Measurements from ENCODE around the gene ZNF791.
"Not testable (repeated sequence)": the region's sequence is repeated elsewhere in the genome, so short reads cannot be mapped to it uniquely, and the experiment has no call there.

Gene ZNF791

DNA sequence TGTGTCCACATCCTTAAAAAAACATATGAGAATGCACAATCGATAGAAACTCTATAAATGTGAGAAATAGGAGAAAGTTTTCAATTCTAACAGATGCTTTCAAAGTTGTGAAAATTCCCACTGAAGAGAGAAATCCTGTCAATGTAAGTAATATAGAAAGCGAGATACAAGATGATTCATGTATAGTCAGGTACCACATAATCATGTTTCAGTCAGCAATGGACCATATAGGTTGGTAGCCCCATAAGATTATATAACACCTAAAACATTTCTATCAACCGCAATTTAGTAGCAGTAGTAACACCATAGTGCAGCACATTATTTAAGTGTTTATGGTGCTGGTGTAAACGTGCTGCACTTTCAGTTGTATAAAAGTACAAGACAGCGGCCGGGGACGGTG is 18.5 kb downstream of the ZNF791 start:
- no peak for DNase-seq

DNA sequence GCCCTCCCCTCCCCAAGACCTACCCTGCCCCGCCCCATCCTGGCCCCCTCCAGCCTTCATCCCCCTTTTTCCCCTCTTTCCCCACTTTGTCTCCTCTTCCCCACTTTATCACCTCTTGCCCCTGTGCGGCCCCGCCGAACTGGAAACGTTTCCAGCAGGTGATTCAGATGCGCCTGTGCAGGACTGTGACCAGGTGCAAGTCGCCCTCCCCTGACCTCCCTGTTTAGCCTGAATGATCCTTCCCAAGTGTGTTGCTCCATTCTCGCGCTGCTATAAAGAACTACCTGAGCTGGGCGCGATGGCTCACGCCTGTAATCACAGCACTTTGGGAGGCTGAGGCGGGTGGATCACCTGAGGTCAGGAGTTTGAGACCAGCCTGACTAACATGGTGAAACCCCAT is 25.9 kb downstream of the ZNF791 start:
- no peak for DNase-seq

DNA sequence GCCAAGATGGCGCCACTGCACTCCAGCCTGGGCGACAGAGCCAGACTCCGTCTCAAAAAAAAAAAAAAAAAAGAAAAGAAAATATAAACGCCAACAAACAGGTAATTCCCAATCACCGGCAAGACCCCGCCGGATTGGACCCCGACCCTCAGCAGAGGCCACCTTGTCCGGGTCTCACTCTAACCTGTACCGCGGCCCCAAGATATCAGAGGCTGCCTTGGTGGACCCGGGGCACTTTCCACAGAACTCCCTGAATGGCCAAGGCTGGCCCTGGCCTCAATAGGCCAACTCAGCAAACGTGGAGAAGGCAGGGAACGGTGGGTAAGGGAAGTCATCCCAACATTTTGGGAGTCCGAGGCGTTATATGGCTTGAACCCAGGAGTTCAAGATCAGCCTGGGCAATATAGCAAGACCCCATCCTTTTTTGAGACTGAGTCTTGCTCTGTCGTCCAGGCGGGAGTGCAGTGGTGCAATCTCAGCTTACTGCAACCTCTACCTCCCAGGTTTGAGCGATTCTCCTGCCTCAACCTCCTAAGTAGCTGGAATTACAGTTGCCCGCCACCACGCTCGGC is 28.0 kb downstream of the ZNF791 start:
- DNase-seq, result no peak

DNA sequence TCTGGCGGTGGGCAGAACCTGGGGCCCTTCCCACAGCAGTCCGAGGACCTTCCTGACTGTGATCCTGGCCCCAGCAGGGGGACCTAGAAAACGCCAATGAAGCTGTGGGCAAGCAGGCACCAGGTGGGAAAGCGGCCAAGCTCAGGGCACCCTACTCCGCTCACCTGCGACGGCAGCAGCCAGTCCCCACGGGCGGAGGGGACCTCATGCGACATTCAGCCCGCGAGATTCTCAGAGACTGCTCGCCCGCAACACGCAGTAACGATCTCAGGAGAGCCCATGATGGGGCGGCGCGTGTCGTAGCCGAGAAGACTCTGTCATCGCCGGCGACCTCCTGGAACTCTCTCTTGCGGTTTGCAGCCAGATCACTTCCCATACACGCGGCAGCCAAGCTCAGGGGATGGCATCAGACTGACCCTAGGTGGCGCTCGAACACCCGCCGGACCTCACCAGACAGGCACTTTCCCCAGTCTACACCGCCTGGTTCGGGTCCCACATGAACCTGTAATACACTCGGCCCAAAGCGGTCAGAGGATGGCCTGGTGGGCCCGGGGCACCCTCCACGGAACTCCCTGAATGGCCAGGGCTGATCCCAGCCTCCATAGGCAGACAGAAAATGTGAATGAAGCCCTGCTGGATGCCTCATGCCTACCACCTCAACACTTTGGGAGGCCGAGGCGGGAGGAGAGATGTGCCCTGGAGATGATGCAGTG is 29.3 kb downstream of the ZNF791 start:
- DNase-seq, result peak; percentile 85

DNA sequence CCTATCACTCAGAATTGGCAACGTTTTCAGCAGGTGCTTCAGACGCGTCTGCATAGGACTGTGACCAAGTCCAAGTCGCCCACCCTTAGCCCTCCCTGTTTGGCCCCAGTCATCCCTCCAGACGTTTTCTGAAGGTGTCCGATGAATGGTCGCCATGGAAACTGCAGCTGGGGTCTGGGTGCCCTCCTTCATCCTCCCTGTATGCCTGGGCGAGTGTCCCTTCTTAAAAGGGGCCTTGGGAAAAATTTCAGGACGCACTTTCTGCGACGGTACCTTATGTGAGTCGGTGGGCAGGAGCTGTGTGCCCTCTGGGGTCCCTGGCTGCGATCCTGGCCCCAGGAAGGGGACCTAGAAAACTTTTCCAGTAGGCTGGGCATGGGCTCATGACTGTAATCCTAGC is 30.7 kb downstream of the ZNF791 start:
- DNase-seq, result no peak

DNA sequence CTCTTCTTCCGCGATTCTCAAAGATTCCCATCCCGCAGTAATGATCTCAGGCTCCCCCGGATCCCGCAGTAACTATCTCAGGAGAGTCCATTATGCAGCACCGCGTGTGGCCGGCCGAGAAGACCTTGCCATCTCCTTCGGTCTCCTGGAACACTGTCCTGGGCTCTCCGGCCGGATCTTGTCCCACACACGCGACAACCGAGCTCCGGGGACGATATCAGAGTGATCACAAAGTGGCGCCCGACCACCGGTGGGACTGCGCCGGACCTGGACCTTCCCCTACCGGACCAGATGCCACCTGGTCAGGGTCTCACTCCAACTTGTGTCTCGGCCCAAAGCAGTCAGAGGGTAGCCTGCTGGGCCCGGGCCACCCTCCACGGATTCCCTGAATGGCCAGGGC is 31.8 kb downstream of the ZNF791 start:
- DNase-seq, result no peak

DNA sequence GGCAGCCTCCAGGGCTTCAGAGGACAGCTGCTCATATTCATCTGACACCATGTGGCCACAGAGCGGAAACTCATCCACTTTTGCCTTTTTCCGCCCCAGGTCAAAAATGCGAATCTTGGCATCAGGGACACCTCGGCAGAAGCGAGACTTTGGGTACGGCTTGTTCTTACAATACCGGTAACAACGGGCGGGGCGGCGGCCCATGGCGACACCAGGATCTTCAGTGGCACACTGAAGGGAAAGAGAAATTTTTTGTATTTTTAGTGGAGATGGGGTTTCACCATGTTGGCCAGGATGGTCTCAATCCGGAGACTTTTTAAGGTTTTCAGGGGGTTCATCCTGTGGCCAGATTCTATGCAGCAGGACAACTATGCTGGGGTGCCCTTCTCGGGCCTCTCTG is 33.0 kb downstream of the ZNF791 start:
- DNase-seq, result not testable (repeated sequence)

DNA sequence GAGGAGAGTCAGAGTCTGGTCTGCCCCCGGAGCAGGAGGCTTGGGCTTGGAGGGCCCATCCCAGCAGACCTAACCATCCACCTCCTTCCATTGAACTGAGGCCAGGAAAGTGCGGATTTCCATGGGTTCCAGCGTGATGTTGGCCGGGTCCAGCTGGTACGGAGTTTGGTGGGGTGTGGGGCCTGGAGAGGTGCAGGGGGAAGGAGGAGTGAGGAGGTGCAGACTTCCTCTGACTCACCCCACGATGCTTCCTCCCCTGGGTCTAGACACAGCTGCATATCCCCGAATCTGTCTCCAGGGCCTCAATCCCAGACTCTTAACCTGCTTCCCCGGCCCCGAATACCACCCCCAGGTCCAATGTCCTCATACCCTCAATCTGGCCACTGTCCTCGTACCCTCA is 35.8 kb downstream of the ZNF791 start:
- no peak for DNase-seq

DNA sequence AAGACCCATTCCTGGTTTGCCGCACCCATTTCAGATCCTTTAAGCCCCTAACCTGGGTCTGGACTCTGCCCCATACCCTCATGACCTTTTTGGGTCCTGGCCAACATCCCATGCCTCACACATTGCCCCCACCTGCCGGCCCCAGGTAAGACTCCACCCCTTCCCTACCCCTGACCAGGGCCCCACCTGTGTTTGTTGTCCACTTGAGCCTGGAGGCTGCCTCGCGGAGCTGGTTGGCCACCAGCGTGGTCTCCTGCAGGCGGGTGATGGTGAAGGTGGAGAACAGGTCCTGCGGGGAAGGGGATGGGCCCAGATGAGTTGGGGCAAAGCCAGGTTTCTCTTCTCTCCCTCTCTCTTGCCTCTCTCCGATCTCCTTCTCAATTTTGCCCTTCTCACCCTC is 36.3 kb downstream of the ZNF791 start:
- DNase-seq, result no peak

DNA sequence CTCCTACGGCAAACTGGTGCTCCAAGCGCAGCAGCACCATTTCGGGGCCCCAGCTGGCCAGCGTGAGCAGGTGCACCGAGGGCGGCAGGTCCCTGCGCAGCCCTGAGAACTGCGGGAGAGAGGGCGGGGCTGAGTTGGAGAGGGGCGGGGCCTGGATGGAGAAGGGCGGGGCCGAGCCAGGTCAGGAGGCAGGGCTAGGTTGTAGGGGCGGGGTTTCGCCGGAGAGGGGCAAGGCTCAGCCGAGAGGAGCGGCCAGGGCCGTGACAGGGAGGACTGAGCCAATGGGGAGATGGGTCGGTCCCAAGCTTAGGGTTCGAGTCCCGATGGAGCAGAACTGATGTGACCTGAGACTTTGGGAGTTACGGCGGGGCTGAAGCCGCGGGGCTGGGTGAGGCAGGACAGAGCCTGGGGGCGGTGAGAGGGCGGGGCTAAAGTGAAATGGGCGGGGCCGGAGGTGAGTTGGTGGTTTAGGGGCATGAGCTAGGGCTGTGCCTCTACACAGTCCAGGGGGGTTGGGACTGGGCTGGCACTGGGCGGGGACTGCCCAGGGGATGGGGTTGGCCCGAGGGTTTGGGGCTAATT is 36.9 kb downstream of the ZNF791 start:
- DNase-seq, result peak; percentile 19

DNA sequence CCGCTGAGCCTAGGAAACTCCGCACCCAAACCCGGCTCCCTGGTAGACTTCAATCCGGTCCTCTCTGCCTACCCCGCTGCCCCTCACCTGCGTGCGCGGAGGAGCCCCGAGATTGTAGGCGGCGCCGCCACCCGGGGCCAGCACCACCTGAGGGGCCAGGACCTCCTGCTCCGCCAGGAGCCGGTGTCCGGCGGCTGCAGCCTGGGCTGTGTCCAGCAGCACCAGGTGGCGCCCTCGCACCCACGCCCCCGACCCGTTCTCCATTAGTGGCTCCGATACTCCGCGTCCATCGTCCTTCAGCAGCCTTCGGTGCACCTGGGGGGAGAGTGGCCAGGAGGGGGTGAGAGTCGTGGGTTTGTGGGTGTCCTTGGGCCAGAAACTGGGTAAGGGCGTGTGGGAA is 37.4 kb downstream of the ZNF791 start:
- no peak for DNase-seq

DNA sequence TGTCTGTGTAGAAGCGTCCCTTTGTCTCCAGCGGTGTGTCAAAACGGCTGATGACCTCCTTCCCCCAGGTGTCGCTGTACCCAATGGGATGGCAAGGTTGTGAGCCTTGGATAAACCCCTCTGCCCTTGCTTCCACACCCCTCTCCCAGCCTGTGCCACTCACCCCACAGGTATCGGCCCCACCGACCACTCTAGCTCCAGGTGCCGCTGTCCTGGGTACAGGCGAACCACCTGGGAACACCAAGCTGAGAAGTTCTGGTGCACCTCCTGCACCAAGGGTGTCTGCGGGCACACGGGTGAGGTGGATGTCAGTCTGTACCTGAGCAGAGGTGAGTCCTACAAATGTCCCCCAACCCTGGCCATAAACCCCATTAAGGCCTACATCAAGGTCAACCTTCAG is 39.2 kb downstream of the ZNF791 start:
- DNase-seq, result no peak

DNA sequence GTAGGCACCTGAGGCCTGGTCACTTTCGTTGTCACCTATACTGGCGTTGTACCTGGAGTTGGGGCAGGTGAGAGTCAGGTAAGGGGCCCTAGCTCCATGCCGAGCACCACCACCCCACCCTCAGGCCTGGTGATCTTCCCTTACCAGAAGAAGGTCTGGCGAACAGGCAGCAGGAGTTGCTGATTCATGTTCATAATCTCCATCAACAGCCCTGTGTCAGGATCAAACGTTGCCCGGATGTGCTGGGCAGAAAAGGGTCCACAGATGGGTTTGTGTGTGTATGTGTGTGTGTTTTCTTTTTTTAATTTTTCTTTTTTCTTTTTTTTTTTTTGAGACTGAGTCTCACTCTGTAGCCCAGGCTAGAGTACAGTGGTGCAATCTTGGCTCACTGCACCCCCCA is 41.5 kb downstream of the ZNF791 start:
- no peak for DNase-seq

DNA sequence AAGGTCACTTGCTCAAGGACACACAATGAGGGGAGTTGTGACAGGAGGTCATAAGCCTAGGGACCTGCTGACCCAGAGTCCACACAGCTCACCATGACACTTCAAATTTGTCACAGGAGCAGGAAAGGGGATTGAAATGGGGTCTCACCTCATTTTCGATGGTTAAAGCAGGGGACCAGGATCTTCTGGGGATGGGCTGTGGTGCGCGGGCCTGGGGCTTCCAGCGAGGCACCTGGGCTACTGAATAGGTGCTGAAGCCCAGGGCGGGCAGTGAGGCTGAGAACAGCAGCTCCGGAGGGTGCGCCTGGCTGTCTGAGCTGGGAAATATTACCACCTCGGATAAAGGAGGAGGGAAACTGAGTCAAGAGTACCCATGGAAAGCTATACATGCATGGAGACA is 44.8 kb downstream of the ZNF791 start:
- no peak for DNase-seq

DNA sequence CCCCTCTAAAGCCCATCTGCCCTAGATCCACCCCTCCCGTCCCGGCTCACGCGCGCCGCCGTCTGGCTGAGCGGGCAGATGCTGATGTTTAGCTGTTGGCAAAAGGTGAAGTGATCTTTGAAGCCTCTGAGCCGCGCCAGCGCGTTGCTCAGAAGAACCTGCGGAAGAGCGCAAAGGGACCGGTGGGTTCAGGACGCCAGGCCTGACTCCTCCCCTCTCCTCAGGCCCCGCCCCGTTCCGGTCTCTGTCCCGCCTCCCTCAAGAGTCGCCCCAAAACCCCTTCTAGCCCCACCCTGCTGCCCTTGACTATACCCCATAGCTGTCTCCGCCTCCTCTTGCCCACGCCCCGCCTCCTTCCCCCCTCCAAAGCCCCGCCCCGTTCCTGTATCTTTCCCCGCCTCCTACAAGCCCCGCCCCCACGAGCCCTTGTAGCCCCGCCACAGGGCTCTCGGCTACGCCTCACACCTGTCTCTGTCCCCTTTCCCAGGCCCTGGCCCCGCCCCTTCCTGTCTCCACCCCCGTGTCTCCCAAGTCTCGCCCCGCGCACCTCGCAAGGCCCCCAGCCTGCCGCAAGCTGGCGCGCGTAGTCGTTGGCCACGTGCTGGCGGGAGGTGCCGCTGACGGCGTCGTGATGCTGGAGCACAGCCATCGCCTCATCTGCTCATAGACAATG is 46.3 kb downstream of the ZNF791 start:
- no peak for DNase-seq

DNA sequence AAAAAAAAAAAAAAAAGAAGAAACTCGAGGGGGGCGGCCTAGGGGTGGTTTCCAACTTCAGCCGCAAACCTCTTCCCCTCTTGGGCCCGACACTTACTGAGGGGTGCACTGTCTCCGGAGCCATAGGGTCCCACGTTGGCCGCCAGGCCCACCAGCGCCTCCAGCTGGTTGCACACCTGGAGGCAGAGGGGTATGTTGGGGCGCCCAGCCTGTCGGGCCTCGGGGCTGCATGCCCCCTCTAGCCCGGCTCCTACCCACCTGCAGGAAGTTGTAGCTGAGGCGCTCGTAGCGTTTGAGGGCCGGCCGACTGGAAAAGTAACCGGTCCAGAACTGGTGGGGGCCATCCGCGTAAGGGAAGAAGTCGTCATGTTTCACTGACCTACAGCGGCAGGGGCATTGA is 47.2 kb downstream of the ZNF791 start:
- DNase-seq, result no peak

DNA sequence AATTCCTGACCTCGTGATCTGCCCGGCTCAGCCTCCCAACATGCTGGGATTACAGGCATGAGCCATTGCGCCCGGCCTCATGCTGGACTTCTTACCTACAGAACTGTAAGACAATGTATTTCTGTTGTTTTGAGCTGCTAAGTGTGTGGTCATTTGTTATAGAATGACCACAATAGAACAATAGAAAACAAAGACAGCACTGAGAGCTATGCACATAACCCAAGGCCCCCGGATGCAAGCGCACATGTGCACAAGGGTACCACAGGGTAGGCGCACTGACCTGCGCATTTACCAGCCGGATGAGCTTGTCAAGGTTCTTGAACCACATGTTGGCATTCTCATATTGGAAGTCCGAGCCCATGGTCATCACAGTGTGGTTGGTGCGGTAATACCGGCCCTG is 50.3 kb downstream of the ZNF791 start:
- DNase-seq, result no peak

DNA sequence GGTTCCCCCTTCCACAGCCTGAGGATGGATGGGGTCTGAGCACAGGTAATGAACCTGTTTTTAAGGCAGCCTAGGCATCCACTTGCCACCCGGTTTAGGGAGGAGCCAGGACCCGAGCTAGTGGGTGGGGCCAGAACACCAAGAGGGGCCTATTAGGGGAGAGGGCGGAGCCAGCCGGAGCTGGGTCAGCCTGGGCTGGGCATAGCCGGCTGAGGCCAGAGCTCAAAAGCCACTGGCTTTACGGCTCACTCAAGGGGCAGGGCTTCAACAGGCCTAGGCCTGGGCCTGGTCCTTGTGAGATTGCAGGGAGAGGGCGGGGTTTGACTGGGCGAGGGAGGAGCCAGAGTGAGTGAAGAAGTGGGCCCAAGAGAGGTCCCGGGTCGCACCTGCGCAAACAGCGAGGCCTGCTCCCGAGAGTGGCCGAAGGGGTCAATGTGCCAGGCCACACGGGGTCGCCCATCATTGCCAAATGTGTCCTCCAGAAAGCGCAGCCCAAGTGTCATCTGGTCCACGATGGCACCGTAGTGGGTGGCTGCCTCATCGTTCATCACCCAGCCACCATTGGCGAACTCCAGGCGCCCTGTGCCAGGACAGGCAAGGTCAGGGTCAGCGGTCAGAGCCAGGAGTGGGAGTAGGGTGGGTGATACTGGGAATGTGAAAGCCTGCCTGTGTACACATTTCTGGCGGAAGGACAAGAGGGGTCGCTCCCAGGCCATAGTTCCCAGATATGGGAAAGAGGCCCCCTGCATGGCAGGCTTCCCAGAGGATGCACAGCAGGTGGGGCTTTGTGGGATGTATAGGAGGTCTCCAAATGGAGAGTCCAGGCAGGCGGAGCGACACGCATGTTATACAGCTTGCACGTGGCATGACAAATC is 53.9 kb downstream of the ZNF791 start:
- DNase-seq, result no peak

DNA sequence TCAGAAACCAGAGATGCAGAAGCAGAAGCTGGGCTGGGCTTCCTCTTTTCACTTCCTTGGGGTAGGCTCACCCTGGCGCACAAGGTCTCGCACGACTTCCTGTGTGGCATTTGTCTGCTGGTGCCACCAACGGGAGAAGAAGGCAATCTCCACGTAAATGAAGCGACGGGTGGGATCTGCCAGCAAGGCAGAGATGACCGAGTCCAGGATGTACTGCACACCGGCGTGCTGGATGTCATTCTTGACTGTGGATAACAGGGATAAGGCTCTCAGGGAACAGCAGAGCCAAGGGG is 54.5 kb downstream of the ZNF791 start:
- DNase-seq, result no peak

DNA sequence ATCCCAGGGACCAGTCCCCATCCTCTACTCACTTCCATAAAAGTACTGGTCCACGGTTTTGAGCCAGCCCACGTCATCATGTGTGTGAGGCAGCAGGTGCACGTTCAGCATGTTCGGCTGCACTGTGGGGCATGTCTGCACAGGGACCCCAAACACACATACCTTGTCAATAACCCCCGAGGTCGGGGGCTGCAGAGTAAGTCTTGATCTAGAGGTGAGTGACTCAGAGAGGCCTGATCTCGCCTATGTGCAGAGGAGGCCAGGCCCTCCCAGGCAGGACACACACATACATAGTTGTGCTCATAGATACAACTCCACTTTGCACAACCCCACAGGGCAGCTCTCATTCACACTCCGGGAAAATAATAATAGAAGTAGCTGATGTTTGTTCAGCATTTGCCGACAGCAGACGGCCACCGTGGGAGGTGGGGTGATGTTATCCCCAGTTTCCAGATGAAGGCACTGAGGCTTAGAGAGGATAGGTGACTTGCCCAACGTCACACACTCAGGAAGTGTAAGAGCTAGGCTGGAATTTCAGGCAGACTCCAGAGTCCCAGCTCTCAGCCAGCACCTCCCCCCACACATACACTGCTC is 55.0 kb downstream of the ZNF791 start:
- no peak for DNase-seq

DNA sequence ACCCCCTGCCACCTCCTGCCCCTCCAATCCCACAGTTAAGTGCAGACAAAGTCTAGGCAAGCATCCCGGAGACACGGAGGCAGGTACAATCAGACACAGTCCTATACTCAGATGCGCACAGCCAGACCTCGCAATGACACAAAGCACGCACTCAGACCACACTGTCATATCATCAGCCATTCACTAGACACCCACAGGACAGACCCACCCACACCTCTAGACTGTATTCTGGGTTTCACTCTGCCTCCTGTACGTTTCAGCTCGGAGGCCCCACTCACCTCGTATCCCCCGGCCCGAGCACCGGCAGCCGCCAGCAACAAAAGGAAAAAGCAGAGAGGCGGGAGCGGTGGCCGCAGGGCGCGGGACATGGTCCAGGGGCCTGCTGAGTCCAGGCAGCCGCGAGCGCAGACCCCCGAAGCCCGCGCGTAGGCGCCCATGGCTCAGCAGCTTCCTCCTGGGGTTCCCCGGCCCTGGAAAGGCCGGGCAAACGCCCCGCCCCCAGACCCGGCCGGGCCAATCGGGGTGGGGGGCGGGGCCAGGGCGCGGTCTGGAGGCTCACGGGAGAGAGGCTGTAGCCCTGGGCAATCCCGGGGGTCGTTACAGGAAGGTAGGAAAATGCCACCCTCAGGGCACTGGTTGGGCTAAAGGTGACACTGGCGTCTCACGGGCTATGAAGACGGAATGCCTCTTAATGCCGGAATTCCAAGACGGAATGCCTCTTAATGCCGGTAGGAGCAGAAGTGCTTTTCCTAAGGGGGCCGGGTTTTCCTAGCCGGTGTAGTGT is 55.7 kb downstream of the ZNF791 start, which contains the start of the genes MAN2B1 and WDR83:
Gene MAN2B1 (minus strand): TSS at position 478 of the 784 bp plus-strand sequence. CDS start 41 bp downstream, at position 437.
Gene WDR83 (plus strand): TSS at position 543 of the 784 bp plus-strand sequence. CDS start 2,984 bp downstream, outside the sequence.
- DNase-seq, result peak; percentile 67

Data from fibroblast of skin of scalp (primary cell).